Measurements from ENCODE around the gene PRKN.

The PRKN gene

DNA sequence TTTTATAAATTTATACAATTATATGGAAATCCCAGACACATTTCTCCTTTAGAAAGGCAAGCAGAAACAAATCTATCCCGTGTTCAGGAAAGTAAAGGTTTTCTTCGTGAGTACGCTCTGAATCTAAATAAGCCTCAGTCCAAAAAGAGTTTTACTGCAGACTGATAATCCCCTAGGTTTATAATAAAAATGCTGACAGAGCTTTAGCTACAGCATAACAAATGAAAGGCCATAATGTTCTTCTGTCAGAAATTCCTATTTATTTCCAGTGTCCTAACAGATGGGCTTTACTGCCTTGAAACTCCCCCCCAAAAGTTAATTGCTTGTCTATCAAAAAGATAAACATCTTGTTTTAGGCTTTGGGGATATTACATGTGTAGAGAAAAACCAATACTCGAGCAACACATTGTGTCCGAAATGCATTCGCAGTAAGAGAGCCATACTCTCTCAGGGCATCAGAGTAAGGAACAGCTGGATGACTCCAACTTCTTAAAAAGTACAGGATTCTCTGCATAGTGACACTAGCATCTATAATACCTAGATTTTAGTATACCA is 109.0 kb downstream of the PRKN start:
- DNase-seq (ENCODE audit: low read depth in 2 of 2) = no peak

DNA sequence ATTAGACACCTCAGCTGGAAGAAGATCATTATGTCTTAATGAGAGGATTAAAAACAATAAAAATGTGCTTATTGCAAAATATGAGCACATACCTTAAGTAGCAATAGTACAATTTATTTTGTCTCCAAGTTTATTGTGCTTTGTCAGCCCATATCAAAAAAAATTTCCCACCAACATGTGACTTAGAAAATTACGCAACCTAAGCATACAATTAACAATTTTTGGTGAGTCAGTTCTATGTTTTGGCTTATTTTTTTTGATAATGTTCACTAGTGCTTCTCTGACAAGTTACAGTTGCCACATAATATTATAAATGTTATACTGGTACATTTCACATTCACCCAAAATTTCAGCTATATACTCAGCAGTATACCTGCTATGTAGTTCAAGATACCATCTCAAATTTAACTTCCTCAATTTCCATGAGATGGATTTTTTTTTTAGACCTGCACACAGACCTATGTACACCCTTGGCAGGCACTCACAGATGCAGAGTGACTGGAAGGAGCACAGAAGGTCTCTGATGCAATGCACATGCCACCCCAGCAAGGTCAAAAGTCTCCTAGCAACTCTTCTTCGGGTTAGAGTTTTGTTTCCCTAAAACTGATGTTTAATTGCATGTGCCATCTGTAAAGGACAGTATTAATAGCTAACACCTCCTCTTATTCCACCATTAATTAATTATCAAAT is 112.4 kb downstream of the PRKN start:
- no peak for DNase-seq (ENCODE audit: low read depth in 2 of 2)

DNA sequence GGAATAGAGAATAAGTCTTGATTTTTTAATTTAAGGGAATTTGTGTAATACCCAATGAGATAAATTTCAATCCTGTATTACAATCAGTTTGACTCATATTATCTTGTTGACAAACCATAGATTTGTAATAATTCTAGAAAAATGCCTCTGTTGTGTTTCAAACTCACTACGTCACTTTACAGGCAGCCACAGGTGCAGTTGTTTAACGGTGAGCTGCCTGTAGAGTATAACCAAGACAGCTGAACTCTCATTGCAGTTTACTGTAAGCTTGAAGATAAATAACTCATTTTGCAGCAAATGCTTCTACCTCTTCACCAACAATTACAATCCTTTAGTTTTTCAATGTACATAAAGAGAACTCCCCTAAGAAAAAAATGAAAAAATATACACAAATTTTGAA is 114.3 kb downstream of the PRKN start:
- DNase-seq (ENCODE audit: low read depth in 2 of 2) = no peak

DNA sequence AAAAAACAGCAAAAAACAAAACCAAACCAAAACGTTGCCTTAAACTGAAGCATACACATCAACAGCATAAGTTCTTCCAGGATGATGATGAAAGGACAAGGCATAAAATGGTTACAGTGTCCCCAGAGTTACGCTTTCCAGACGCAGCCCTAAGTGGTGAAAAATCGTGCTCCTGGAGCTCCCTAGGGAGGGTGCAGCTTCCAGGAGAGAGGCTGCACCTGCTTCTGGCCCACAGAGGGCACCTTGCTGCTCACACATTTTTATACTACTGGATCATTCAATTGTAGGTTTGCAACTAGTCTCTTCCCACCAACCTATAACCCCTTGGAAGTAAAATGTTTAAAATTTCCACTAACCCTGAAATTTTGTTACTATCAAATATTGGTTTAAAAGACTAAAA is 115.0 kb downstream of the PRKN start:
- DNase-seq (ENCODE audit: low read depth in 2 of 2) = no peak

DNA sequence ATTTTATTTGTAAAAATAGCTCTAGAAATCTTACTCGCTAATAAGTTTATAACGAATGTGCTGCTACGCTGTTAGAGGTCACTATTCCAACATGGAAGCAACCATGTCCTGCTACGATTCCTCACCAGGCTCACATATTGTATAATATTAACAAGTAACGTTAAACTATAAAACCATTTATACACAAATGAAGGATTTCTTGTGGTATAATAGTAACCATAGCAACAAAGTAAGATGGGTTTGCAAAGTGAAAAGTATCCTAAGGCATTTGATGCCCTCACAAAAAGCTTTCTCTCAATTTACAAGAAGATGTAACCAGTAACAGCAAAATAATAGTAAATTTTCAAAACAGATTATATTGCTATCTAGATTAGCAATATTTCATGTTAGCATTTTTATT is 117.2 kb downstream of the PRKN start:
- no peak for DNase-seq (ENCODE audit: low read depth in 2 of 2)

DNA sequence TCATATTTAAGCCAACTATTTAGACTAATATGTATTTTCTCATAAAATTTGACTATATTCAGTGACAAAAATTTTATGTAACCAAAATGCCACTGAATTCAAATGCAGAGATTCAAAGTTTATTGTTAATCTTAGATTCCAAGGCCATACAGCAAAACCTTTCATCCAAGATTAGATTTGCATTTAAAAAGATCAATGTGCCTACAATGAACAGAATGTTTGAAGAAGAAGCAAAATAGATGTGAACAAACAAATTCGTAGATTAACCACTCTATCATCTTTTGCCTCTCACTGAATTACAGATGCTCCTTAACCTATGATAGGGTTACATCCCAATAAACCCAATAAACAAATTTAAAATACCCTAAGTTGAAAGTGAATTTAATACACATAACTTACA is 121.7 kb downstream of the PRKN start:
- DNase-seq (ENCODE audit: low read depth in 2 of 2) = no peak

DNA sequence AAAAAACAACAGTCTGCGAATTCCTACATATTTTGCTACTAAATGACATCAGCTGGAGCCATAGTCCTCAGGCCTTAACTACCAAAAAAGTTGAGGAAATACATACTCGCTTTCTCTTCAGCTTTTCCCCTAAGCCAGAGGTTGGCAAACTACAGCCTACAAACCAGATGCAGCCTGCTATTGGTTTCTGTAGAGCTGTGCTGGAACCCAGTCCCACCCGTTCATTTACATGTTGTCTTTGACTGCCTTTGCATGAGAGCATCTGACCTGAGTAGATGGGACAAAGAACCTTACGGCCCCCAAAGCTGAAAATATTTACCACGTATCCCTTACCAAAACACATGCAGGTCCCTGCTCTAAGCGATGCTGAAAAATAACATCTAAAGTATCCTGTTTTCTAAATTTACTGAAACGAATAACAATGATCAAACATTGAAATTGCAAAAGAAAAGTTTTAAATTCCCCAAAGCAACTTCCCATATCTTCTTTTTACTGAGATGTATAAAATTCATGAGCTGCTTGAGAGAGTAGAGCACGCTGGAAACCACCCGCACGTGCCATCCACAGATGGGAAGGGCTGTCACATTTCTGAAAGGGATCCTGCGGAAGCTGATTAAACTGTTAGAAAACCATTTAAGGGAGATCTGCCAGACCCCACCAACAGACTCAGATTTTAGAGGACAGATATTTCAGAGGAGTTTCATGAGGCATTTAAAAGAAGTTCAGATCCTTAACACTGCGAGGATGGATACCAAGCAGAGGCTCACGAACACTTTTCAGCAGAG is 124.1 kb downstream of the PRKN start:
- no peak for DNase-seq (ENCODE audit: low read depth in 2 of 2)

DNA sequence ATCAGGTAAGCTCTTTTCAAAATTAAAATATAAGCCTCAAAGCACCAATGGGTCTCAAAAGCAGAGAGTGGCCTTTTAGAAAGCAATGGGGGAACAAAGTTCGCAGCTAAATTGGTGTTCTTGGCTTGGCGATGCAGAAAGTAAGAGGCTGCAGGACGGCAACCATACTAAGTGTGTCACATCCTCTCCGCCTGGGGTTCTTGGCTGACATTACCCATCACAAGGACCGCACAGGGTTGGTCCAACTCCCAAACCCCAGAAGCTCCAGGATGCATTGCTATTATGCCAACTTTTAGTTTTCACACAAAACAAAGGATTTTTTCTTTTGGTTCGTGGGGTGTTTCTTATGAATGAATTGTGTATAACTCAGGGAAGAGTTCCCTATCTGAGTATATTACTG is 124.8 kb downstream of the PRKN start:
- DNase-seq (ENCODE audit: low read depth in 2 of 2) = no peak

DNA sequence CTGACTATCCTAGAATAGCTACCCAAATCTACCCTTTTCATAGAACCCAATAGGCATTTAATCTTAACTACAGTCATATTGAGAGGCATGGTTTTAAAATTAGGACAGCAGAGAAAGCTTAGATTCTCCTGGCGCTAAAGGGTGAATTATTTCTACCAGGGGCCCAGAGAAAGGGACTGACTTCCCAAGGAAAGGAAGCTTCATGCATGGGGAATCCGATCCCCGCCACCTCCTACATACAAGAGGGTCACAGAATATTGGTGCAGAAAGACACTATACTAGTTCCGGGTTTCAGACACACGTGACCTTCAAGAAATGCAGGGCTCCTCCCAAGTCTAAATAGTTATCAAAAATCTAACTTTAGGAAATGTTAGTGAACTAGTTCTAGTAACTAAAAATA is 130.9 kb downstream of the PRKN start:
- DNase-seq (ENCODE audit: low read depth in 2 of 2) = no peak

DNA sequence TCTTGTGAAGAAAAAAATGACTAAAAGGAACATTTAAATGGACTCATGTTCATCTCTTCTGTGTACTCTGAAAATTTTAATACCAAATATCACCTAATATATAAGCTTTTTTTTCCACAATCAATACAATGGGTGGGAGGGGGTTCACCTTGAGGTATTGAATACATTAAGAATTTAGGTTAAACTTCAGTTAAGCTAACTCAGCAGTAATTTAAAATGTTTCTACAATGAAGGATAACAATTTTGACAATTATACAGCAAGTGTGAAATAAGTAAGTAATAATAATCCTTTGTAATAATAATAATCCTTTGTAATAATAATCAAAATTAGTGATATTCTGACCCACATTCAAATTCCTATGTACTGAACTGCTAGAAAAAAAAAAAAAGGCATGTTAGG is 136.0 kb downstream of the PRKN start:
- DNase-seq (ENCODE audit: low read depth in 2 of 2) = no peak

DNA sequence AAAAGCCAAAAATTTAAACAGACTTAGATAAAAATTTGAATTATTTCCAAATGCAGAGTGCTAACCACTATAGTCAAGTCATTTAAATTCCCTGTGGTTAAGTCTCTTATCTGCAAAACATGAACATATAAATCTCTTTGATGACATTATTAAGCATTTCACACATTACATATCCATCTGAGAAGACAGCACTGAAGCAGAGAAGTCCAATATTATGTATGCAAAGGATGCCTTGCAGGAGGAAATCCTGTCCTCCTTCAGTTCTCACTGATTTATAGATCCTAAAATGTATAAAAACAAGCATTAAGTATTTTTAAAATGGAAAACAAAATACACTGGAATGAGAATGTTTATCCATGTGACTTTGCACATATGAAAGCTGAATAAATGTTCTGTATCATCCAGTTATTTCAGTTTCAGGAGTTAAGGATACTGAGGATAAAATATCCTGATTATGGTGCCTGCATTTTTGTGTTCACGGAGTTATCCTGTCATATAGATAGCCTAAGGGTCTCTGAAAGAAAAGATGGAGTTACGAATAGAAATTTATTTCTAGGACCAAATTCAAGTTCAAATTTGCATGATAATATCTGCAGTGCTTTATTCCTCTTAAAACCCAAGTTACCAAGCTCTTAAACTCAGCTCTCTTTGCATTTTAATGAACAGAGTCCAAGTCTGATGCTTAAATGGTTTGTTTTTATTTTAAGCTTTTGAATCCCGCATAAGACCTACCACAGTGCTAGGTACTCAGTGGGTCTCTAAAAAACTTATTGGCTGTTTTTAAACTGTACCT is 145.4 kb downstream of the PRKN start:
- no peak for DNase-seq (ENCODE audit: low read depth in 2 of 2)

DNA sequence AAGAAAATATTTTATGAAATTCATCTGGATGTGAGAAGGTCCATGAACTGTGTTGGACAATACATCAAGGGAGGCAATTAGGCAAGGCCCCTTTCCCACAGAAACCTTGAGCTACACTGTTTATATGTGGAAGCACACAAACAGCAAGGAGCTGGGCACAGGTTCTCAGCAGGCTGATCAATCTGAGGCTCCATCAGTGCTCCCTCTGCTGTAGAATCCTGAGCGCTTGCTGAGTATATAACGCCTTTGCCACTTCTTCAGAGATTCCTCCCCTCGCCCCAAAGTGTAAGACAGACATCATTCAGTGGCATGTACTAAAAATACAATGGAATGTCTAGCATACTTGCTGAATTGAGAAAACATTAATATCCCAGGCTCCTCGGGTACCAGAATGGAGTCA is 146.9 kb downstream of the PRKN start:
- no peak for DNase-seq (ENCODE audit: low read depth in 2 of 2)

DNA sequence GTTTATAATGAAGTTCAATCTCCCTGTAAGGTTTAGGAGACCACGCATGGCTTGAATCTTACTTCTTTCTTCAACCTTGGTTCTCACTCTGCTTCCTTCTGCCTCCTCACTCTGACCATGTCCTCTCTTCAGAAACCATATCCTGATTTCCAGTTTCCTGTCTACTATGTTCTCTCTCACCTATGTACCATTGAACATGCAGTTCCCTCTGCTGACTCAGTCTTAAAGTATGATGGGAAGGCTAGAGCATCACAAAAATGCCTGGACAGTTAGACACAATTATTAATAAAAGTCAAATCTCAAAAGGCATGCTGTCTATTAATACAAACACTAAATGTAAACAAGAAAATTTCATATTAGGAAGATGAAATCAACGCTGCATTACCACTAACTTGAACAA is 151.6 kb downstream of the PRKN start:
- DNase-seq (ENCODE audit: low read depth in 2 of 2) = no peak

DNA sequence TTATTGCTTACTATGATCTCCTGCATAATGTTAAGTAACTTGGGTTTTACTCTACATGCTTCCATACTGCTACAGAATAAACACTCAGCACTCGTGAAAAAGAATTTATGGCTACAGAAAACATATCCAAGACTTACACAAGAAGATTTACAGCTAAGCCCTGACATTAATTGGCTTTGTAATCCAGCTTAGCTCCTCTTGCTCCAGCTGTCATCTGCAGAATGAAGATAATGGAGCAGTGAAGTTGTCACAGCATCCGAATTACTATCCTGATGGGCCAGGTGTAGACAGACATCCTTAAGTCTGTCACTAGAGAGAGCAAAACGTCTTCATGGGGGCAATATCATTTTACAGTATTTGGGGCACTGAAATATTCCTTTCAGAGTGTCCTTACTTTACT is 155.3 kb downstream of the PRKN start:
- DNase-seq (ENCODE audit: low read depth in 2 of 2) = no peak

DNA sequence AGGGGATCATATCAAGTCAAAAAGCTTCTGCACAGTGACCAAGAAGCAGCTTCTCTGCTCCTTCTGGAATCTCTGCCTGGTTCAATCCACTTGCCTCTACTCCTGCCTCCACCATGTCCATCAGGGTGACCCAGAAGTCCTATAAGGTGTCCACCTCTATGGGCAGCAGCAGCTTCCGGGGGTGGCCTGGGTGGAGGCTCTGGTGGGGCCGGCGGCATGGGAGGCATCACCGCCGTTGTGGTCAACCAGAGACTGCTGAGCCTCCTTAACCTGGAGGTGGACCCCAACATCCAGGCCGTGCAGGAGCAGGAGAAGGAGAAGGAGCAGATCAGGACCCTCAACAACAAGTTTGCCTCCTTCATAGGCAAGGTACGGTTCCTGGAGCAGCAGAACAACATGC is 159.3 kb downstream of the PRKN start:
- DNase-seq (ENCODE audit: low read depth in 2 of 2) = no peak

DNA sequence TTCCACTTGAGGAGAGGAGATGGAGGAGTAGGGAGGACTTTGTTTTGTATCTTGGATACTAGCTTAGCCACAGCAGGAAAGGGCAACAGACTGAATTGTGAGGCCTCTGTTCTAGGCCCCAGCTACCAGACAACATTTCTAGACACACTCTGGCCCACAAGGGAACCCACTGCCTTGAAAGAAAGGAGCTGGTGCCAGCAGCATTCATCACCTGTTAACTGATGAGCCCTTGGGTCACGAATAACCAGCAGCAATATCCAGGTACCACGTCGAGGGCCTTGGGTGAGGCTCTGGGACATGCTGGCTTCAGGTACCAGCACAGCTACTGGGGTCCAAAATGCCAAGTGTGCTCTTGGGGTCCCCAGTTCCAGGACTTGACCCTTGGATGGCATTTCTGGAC is 165.5 kb downstream of the PRKN start:
- no peak for DNase-seq (ENCODE audit: low read depth in 2 of 2)

DNA sequence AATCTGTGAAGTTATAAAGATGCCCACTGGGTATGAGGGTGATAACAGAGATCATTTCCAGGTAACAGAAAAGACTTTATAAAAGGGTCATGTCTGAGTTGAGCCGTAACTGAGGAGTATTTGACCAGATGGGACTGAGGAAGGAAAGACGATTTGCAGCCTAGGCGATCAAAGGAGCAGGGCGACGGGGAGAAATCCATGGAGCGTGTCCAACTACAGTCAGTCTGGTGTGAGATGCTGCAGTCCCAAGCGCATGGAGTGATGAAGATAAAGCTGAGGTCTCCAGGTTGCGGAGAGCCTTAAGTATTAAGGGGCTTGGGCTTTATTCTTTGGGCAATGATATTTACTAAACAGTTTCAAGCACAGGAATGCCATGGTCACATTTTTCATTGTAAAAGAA is 166.7 kb downstream of the PRKN start:
- no peak for DNase-seq (ENCODE audit: low read depth in 2 of 2)

DNA sequence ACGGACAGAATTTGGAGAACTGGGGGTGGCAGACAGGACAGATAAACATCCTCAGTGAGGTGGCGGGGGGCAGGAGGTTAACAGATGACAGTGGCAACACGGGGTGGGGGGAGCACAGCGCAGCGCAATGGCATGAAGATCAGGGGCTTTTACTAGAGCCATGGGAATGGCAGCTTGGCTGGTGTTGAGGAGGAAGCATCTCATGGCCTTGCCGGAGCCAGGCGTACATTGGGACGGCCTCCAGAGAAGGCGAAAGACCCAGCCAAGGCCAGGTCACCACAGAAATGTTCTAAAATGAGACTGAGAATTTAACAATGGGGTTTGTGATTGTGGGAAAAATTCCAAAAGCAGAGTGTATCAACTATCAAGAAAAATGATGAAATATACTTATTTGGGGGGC is 173.0 kb downstream of the PRKN start:
- DNase-seq (ENCODE audit: low read depth in 2 of 2) = no peak

DNA sequence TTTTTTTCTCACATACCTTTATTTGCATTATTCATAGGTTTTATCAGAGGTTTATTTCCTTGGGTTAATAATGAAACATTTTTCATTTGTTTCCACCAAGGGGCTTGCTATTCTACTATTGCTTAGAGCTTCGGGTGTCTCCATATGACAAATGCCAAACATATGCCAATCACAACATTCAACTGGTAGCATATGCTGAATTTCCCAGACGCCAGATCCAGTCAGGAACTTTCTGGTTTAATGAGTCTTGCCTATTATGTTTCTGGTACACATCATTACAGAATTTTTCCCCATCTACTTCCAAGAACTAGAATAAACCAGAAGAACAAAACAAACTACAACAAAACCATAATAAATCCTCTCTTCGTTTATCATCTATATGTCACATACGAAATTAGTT is 180.7 kb downstream of the PRKN start:
- DNase-seq (ENCODE audit: low read depth in 2 of 2) = no peak

DNA sequence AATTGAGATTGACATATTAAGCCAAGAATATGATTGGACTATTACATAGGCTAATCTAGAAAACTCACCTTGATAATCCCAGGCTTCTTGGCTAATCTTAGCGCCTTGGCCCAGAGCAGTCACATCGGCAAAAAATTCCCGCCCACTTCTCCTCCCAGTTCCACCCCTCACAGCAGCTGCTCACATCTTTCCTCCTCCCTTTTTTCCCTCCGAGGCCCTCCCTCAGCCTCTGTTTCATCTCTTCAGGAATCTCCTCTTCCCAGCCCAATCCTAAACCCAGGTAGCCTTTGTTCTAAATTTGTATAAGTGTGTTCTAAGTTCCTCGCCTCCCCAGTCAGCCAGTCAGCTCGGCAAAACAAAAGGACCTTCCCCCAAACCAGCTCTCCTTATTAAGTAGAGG is 184.3 kb downstream of the PRKN start:
- DNase-seq (ENCODE audit: low read depth in 2 of 2) = no peak

DNA sequence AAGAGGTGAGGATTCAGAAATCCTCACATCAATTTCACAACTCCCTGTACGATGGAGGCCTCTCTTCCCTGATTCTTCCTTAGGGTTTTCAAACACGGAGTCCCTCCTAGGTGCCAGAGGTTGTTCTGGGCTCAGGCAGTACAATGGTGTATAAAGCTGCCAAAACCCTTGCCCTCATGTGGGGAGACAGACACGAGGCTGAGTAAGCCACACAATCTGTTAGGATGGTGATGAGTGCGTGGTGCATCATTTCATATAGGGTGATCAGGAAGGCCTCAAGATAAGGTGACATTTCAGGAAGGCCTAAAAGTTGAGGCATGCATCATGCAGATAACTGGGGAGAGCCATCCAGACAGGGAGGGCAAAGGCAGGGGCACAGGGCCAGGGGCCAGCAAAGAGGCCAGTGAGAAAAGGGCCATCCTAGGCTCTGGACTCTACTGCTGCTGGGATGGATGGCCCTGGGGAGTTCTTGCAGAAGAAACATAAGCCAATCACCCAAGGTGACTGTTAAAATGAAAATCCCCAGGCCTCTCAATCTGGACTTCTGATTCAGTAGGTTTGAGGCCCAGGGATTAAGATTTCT is 186.5 kb downstream of the PRKN start:
- DNase-seq (ENCODE audit: low read depth in 2 of 2) = no peak

DNA sequence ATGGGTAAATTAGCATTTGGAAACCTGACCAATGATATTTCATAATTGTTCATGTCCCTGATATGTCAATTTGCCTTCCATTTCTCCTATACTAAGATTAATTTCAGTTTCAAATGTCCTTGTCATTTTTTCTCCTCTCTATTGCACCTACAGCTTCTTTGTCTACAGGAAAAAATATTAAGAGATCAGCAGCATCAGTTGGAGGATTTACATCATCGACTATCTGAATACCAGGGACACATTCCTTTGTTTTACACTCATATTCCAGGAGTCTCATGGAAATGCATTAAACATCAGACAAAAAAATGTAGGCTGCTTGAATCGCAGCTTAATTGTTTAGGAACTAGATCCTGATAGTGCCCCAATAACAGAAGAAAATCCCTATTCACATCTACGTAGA is 188.2 kb downstream of the PRKN start:
- no peak for DNase-seq (ENCODE audit: low read depth in 2 of 2)
